ENCODE measurements around the gene KCNT1.

DNA sequence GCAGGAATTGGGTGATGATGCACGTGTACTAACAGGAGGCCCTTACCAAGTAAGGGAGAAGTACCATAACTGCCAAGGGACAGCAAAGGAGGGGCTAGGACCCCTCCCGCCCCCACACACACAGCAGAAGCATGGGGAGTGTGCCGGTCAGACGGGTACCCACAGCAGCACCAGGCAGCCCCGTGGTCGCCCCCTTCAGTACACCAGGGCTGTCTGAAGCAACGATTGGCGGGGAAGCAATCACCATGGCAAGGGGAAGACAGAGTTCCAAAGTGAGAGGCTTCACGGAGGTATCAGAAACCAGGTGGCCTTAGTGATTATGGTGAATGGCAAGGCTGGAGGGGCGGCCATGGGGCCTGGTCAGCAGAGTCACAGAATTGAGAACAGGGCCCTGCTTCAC lies 133.1 kb downstream of the KCNT1 start:
- TF ChIP-seq, protein P1, sequence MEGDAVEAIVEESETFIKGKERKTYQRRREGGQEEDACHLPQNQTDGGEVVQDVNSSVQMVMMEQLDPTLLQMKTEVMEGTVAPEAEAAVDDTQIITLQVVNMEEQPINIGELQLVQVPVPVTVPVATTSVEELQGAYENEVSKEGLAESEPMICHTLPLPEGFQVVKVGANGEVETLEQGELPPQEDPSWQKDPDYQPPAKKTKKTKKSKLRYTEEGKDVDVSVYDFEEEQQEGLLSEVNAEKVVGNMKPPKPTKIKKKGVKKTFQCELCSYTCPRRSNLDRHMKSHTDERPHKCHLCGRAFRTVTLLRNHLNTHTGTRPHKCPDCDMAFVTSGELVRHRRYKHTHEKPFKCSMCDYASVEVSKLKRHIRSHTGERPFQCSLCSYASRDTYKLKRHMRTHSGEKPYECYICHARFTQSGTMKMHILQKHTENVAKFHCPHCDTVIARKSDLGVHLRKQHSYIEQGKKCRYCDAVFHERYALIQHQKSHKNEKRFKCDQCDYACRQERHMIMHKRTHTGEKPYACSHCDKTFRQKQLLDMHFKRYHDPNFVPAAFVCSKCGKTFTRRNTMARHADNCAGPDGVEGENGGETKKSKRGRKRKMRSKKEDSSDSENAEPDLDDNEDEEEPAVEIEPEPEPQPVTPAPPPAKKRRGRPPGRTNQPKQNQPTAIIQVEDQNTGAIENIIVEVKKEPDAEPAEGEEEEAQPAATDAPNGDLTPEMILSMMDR (IDR thresholded peaks at IDR 0.05) = no peak
- TF ChIP-seq POLR2A (IDR thresholded peaks at IDR 0.05) (no peak), EP300 (IDR thresholded peaks at IDR 0.05) (no peak)
